GM12878 (cell line): ENCODE results near the gene TBC1D8. TPM values are rescaled to one million over a fixed set of nuclear protein-coding genes. Genes with fewer than 3 reads are reported as not detected.

Experiments used
- ATAC-seq: fragments of 200-7000 bp; cut with Tn5 transposase; 3 replicates; pipeline ENCODE4 v1.9.1; 2020; ENCODE audit warnings: mild to moderate bottlenecking, moderate library complexity
- BruUV-seq: library from RNA; stranded (reverse); fragments of 400-500 nt; replicated peaks from 2 replicates; lab custom pipeline; 2021; lab: Mats Ljungman, UMichigan
- CTCF ChIA-PET: fragments of 300-600 bp; sonication (Branson Sonifier 250); formaldehyde crosslinking; extraction: SDS; loops from one replicate; lab custom pipeline; 2021; ENCODE audit warnings: inconsistent platforms; lab: Yijun Ruan, JAX
- POLR2A ChIA-PET: fragments of 350-600 bp; formaldehyde crosslinking; extraction: SDS; loops from one replicate; lab custom pipeline; 2021; ENCODE audit warnings: inconsistent platforms; lab: Charles Lee
- RAD21 ChIA-PET: fragments of 300-600 bp; sonication (Branson Sonifier 250); formaldehyde crosslinking; loops from one replicate; lab custom pipeline; 2023; ENCODE audit warnings: antibody characterized with exemption; ENCODE audit not compliant: unreplicated experiment; lab: Charles Lee
- SMC1A ChIA-PET: fragments of 300-600 bp; sonication (Branson Sonifier 250); formaldehyde crosslinking; loops from one replicate; lab custom pipeline; 2023; ENCODE audit not compliant: unreplicated experiment, uncharacterized antibody; lab: Charles Lee
- DNase-seq: peaks from one replicate; pipeline ENCODE4 v3.0.0-alpha.2; 2011; ENCODE audit warnings: low read depth, low spot score
- FAIRE-seq: peaks from 3 replicates; lab custom pipeline; 2011; peaks lifted over from hg19 to GRCh38; lab: Jason Lieb, UNC
- H2AFZ ChIP-seq: 2 replicates; pipeline ENCODE4 v1.6.0; 2011; ENCODE audit warnings: low read depth, low read length, control low read depth; ENCODE audit not compliant: control insufficient read depth
- H3K27ac ChIP-seq: 2 replicates; pipeline ENCODE4 v1.5.1; 2011; ENCODE audit warnings: control low read depth; ENCODE audit not compliant: control insufficient read depth, insufficient read depth
- H3K27me3 ChIP-seq, 2 experiments: replicated peaks in 1 of 2; 2 replicates each; pipeline versions ENCODE4 v1.6.0 to v1.6.1; 2011; ENCODE audit warnings: low read length in 1 of 2; ENCODE audit not compliant: control insufficient read depth in 2 of 2, insufficient read depth in 2 of 2
- H3K36me3 ChIP-seq, 2 experiments: 2 replicates each; pipeline ENCODE4 v1.5.1; 2011; ENCODE audit warnings: low read length in 1 of 2; ENCODE audit not compliant: control insufficient read depth in 2 of 2, insufficient read depth in 2 of 2
- H3K4me1 ChIP-seq: 2 replicates; pipeline ENCODE4 v1.6.1; 2011; ENCODE audit warnings: mild to moderate bottlenecking, low read length, moderate library complexity, mixed read lengths; ENCODE audit not compliant: control insufficient read depth, insufficient read depth
- H3K4me2 ChIP-seq: 2 replicates; pipeline ENCODE4 v1.6.0; 2011; ENCODE audit warnings: control low read depth; ENCODE audit not compliant: control insufficient read depth, insufficient read depth
- H3K4me3 ChIP-seq: fragments of 200-600 bp; sonication (generic); 2 replicates; pipeline ENCODE4 v1.5.1; 2016
- H3K79me2 ChIP-seq: 2 replicates; pipeline ENCODE4 v1.6.0; 2011; ENCODE audit warnings: low read length; ENCODE audit not compliant: control insufficient read depth, insufficient read depth
- H3K9ac ChIP-seq: 2 replicates; pipeline ENCODE4 v1.8.0; 2011; ENCODE audit warnings: low read length, control low read depth, mixed read lengths; ENCODE audit not compliant: control insufficient read depth, insufficient read depth
- H3K9me3 ChIP-seq: replicated peaks from 3 replicates; pipeline ENCODE4 v1.5.1; 2011; ENCODE audit warnings: mild to moderate bottlenecking, low read length; ENCODE audit not compliant: control insufficient read depth, insufficient read depth
- H4K20me1 ChIP-seq: 2 replicates; pipeline ENCODE4 v1.6.0; 2011; ENCODE audit not compliant: control insufficient read depth, insufficient read depth
- CEBPB ChIP-seq, 2 experiments: fragments of 150-350 bp in 1 of 2; IDR thresholded peaks; 2 replicates each; pipeline ENCODE4 v1.6.1; 2012 to 2014; ENCODE audit warnings: low read depth in 2 of 2, low read length in 2 of 2, borderline replicate concordance in 1 of 2, inconsistent platforms in 1 of 2
- CHD4 ChIP-seq: fragments of 200-600 bp; sonication (generic); IDR thresholded peaks from 2 replicates; pipeline ENCODE4 v1.6.1; 2016; ENCODE audit warnings: mild to moderate bottlenecking
- E4F1 ChIP-seq: fragments of 450-650 bp; IDR thresholded peaks from 2 replicates; pipeline ENCODE4 v1.6.1; 2018; ENCODE audit warnings: borderline replicate concordance, mild to moderate bottlenecking; ENCODE audit not compliant: partially characterized antibody
- ELK1 ChIP-seq: IDR thresholded peaks from 2 replicates; pipeline ENCODE4 v1.6.1; 2012; ENCODE audit warnings: low read depth, low read length, improper control_type of control experiment
- IKZF2 ChIP-seq, 2 experiments: fragments of 450-650 bp; IDR thresholded peaks; 2 replicates each; pipeline ENCODE4 v1.6.1; 2017; ENCODE audit warnings: mild to moderate bottlenecking in 2 of 2, moderate library complexity in 2 of 2
- KAT2A ChIP-seq: conservative IDR thresholded peaks from 2 replicates; pipeline ENCODE4 v1.6.1; 2011; ENCODE audit warnings: low read depth, low read length; ENCODE audit not compliant: control insufficient read depth
- NRF1 ChIP-seq: conservative IDR thresholded peaks from 2 replicates; pipeline ENCODE4 v1.6.1; 2011; ENCODE audit warnings: mild to moderate bottlenecking, low read depth, low read length, improper control_type of control experiment
- PKNOX1 ChIP-seq: fragments of 450-650 bp; IDR thresholded peaks from 2 replicates; pipeline ENCODE4 v1.6.1; 2016; ENCODE audit warnings: mild to moderate bottlenecking
- POU2F2 ChIP-seq: IDR thresholded peaks from 3 replicates; pipeline ENCODE4 v1.6.1; 2011; ENCODE audit warnings: low read depth, mild to moderate bottlenecking, low read length, borderline replicate concordance
- SIN3A ChIP-seq: IDR thresholded peaks from 2 replicates; pipeline ENCODE4 v1.6.1; 2012; ENCODE audit warnings: low read depth, low read length, improper control_type of control experiment
- STAT3 ChIP-seq: IDR thresholded peaks from 2 replicates; pipeline ENCODE4 v1.6.1; 2011; ENCODE audit warnings: low read depth, low read length, improper control_type of control experiment
- SUPT20H ChIP-seq: IDR thresholded peaks from 2 replicates; pipeline ENCODE4 v1.6.1; 2011; ENCODE audit warnings: low read depth, mild to moderate bottlenecking, low read length, moderate library complexity, borderline replicate concordance; ENCODE audit not compliant: control insufficient read depth
- YBX1 ChIP-seq: fragments of 450-650 bp; IDR thresholded peaks from 2 replicates; pipeline ENCODE4 v1.6.1; 2016; ENCODE audit warnings: antibody characterized with exemption
- ZBED1 ChIP-seq: IDR thresholded peaks from 2 replicates; pipeline ENCODE4 v1.6.1; 2016; ENCODE audit warnings: borderline replicate concordance
- ZBTB11 ChIP-seq: fragments of 450-650 bp; formaldehyde crosslinking; IDR thresholded peaks from 2 replicates; pipeline ENCODE4 v1.5.0; 2022; ENCODE audit warnings: mild to moderate bottlenecking, missing genetic modification characterization
- ZNF207 ChIP-seq: fragments of 450-650 bp; IDR thresholded peaks from 2 replicates; pipeline ENCODE4 v1.6.1; 2014; ENCODE audit warnings: antibody characterized with exemption, mild to moderate bottlenecking, borderline replicate concordance
- ZZZ3 ChIP-seq: IDR thresholded peaks from 2 replicates; pipeline ENCODE4 v1.6.1; 2011; ENCODE audit warnings: low read depth; ENCODE audit not compliant: control insufficient read depth, insufficient read length
- WGBS: methylation state at CpG from one replicate; pipeline ENCODE4 v1.1.6; 2016; ENCODE audit warnings: low lambda C conversion rate; ENCODE audit not compliant: insufficient replicate concordance, insufficient coverage; ENCODE audit errors: missing lambda C conversion rate; 5-methylcytosine and 5-hydroxymethylcytosine counted together
- in situ Hi-C: fragments of 300-500 bp; cut with MboI; formaldehyde crosslinking; loops from 9 replicates; pipeline ENCODE4 v1.14.3; 2018; ENCODE audit warnings: mixed read lengths
- intact Hi-C: fragments of 100-400 bp; cut with micrococcal nuclease; formaldehyde crosslinking; loops from one replicate; pipeline ENCODE4 v1.14.2; 2022; ENCODE audit not compliant: unreplicated experiment
- polyA plus RNA-seq, 11 experiments: library from polyadenylated mRNA; depleted of rRNA in 4 of 11; unstranded in 6 of 11; stranded (reverse) in 5 of 11; fragments of >200 nt; fragmentation: Nextera tagmentation in 4 of 11; fragmentation: Illumina TruSeq in 1 of 11; extraction: Ambion mirVana in 4 of 11; extraction: Trizol in 1 of 11; gene quantifications; 1 replicate in 1 of 11; 2 replicates in 10 of 11; pipeline versions ENCODE4 v1.2.1 to v1.2.3, GENCODE V29; 2011 to 2016; ENCODE audit warnings: inconsistent platforms in 2 of 11, missing spikeins in 2 of 11, low read depth in 1 of 11
- total RNA-seq, 4 experiments: library from RNA; depleted of rRNA in 3 of 4; stranded (reverse); fragments of >200 nt in 3 of 4; fragmentation: Illumina TruSeq in 1 of 4; extraction: Trizol in 1 of 4; gene quantifications; 2 replicates each; pipeline versions ENCODE4 v1.2.1 to v1.2.3, GENCODE V29; 2013 to 2021

The TBC1D8 gene
- total and polyA plus RNA-seq, 10 of the 15 experiments (the other 5 are each of a cell fraction or from before 2014, with no cell fraction given), result 0.80 to 4.9 (median 4.4) TPM

GRCh38 chr2:101139495-101139894 is 11.7 kb downstream of the TBC1D8 start:
- H3K4me2 ChIP-seq, result no peak overlapping the region
- H3K4me3 ChIP-seq, result no peak overlapping the region
- WGBS, result 18% methylated on average over 4 of the region's 4 CpGs
- TF ChIP-seq ZZZ3 (no peak), E4F1 (no peak), ZBED1 (no peak), ZBTB11 (CRISPR knock-in tag) (no peak), SIN3A (no peak), CHD4 (no peak), STAT3 (no peak), IKZF2 (IDR thresholded peaks at IDR 0.05) (no peak), ZNF207 (no peak), YBX1 (no peak), CEBPB (IDR thresholded peaks at IDR 0.05; ENCODE audit: borderline replicate concordance in 1 of 2, low read depth in 2 of 2, low read length in 2 of 2) (no peak), POU2F2 (no peak), ELK1 (no peak), PKNOX1 (no peak), SUPT20H (no peak), NRF1 (no peak), KAT2A (no peak)
- in situ Hi-C loops (no loop called here), intact Hi-C loops (no loop called here)
- H3K36me3 ChIP-seq, result no peaks in the 10 kb centered on the region
- no peaks in the 10 kb centered on the region for H4K20me1 ChIP-seq
- RAD21 ChIA-PET, result no interaction called here
- ATAC-seq (no peak), DNase-seq (no peak), FAIRE-seq (no peak)
- H3K9me3 ChIP-seq, result no peaks in the 10 kb centered on the region; the same call in 2 of the 3 replicates
- H3K27ac ChIP-seq, result no peak overlapping the region
- H3K27me3 ChIP-seq, result no peaks in the 10 kb centered on the region
- no peaks in the 10 kb centered on the region; the same call in none of the 2 replicates for H3K79me2 ChIP-seq
- BruUV-seq, result no TSS peak
- SMC1A ChIA-PET, result interaction anchor here (1.1 kb wide), 1 partner anchor 379 kb away, joined by 3 read pairs; no protein-coding TSS in a partner anchor
- POLR2A ChIA-PET, result no interaction called here
- CTCF ChIA-PET, result interaction anchor here (1.1 to 1.2 kb wide), 2 partner anchors 20 to 66 kb away, joined by 3 to 4 read pairs; no protein-coding TSS in a partner anchor
- H3K9ac ChIP-seq, result no peak overlapping the region
- no peaks in the 10 kb centered on the region for H3K4me1 ChIP-seq
- no peak overlapping the region for H2AFZ ChIP-seq
